RWPE1 (cell line): ENCODE data around the gene TBC1D5.

ENCODE experiments used
- CTCF ChIA-PET: fragments of 350-600 bp; sonication (Branson Sonifier 250); formaldehyde crosslinking; extraction: SDS; loops from one replicate; lab custom pipeline; 2021; lab: Yijun Ruan, JAX
- POLR2A ChIA-PET: fragments of 400-600 bp; formaldehyde crosslinking; extraction: SDS; loops from one replicate; lab custom pipeline; 2020; ENCODE audit warnings: antibody characterized with exemption; ENCODE audit not compliant: low non-redundant PET; lab: Yijun Ruan, JAX
- DNase-seq: peaks from one replicate; pipeline ENCODE4 v3.0.0; 2012; ENCODE audit warnings: low spot score
- H3K27ac ChIP-seq: fragments of 450-650 bp; 2 replicates; pipeline ENCODE4 v1.5.1; 2017
- CTCF ChIP-seq: fragments of 450-650 bp; conservative IDR thresholded peaks from 2 replicates; pipeline ENCODE4 v1.5.1; 2017; ENCODE audit warnings: low read depth, mild to moderate bottlenecking

Gene TBC1D5

GRCh38 chr3:17645074-17645698 lies 97.2 kb downstream of the TBC1D5 start:
- DNase-seq: peak; percentile 22
- no peak overlapping the region for H3K27ac ChIP-seq
- 0 out of 2 replicates have a peak, but pooled peaks have one; percentile 21 for TF ChIP-seq CTCF
- ChIA-PET POLR2A (no interaction called here), CTCF (interaction anchor here (0.6 to 1.4 kb wide), 4 partner anchors 9 to 196 kb away, joined by 3 to 9 read pairs (median 4); no protein-coding TSS in a partner anchor)

- H3K27ac ChIP-seq: no peak overlapping the region
- POLR2A ChIA-PET: no interaction called here
- no peak for TF ChIP-seq CTCF
- CTCF ChIA-PET: no interaction called here
- DNase-seq: no peak
Measured at GRCh38 chr3:17643691-17644090, 98.7 kb downstream of the TBC1D5 start.

- ChIA-PET CTCF (interaction anchor here (0.6 kb wide), 1 partner anchor 323 kb away, joined by 4 read pairs; no protein-coding TSS in a partner anchor), POLR2A (no interaction called here)
- TF ChIP-seq CTCF: no peak
- H3K27ac ChIP-seq: no peak overlapping the region
- no peak for DNase-seq
Measured at GRCh38 chr3:17642474-17642873, 100.0 kb downstream of the TBC1D5 start.

- no peak for TF ChIP-seq CTCF
- CTCF ChIA-PET: no interaction called here
- POLR2A ChIA-PET: no interaction called here
Measured at GRCh38 chr3:17640466-17640865, 102.0 kb downstream of the TBC1D5 start.

GRCh38 chr3:17639765-17640164 lies 102.7 kb downstream of the TBC1D5 start:
- no peak overlapping the region for H3K27ac ChIP-seq
- ChIA-PET CTCF (no interaction called here), POLR2A (no interaction called here)
- DNase-seq: peak; percentile 36
- TF ChIP-seq CTCF: no peak

More at GRCh38 chr3:17640466-17640865, 102.0 kb downstream of the TBC1D5 start:
- no peak overlapping the region for H3K27ac ChIP-seq
- no peak for DNase-seq

- H3K27ac ChIP-seq: no peak overlapping the region
- DNase-seq: peak; percentile 12
- ChIA-PET POLR2A (no interaction called here), CTCF (interaction anchor here (0.5 to 1.1 kb wide), 2 partner anchors 134 to 293 kb away, joined by 3 to 5 read pairs; no protein-coding TSS in a partner anchor)
- TF ChIP-seq CTCF: no peak
Measured at GRCh38 chr3:17639257-17639656, 103.2 kb downstream of the TBC1D5 start.
